Measurements from ENCODE around the gene KCTD19.

Gene KCTD19

GRCh38 chr16:67312719-67313118 is 13.8 kb downstream of the KCTD19 start:
- DNase-seq = no peak

GRCh38 chr16:67311607-67312488 is 14.7 kb downstream of the KCTD19 start:
- no peak for DNase-seq

GRCh38 chr16:67310561-67310960 is 16.0 kb downstream of the KCTD19 start:
- no peak for DNase-seq

- DNase-seq = no peak
Measured at GRCh38 chr16:67305216-67306071, 21.1 kb downstream of the KCTD19 start.

- no peak for DNase-seq
Measured at GRCh38 chr16:67304020-67304419, 22.5 kb downstream of the KCTD19 start.

- no peak for DNase-seq
Measured at GRCh38 chr16:67302970-67303369, 23.6 kb downstream of the KCTD19 start.

- DNase-seq = no peak
Measured at GRCh38 chr16:67302076-67302475, 24.5 kb downstream of the KCTD19 start.

- DNase-seq = no peak
Measured at GRCh38 chr16:67301080-67301782, 25.3 kb downstream of the KCTD19 start.

GRCh38 chr16:67299269-67299668 is 27.3 kb downstream of the KCTD19 start:
- DNase-seq = no peak

- DNase-seq = no peak
Measured at GRCh38 chr16:67298277-67298676, 28.3 kb downstream of the KCTD19 start.

- DNase-seq = no peak
Measured at GRCh38 chr16:67296420-67296819, 30.1 kb downstream of the KCTD19 start.

GRCh38 chr16:67294938-67295361 is 31.6 kb downstream of the KCTD19 start:
- no peak for DNase-seq

GRCh38 chr16:67294171-67294757 is 32.3 kb downstream of the KCTD19 start:
- DNase-seq = no peak

- DNase-seq = no peak
Measured at GRCh38 chr16:67291461-67291860, 35.1 kb downstream of the KCTD19 start.

- DNase-seq = no peak
Measured at GRCh38 chr16:67287960-67288359, 38.6 kb downstream of the KCTD19 start.

GRCh38 chr16:67286441-67287235 is 39.9 kb downstream of the KCTD19 start:
- no peak for DNase-seq

GRCh38 chr16:67284699-67285646 is 41.6 kb downstream of the KCTD19 start:
- DNase-seq = no peak

GRCh38 chr16:67283826-67284555 is 42.5 kb downstream of the KCTD19 start:
- no peak for DNase-seq

- DNase-seq = no peak
Measured at GRCh38 chr16:67283039-67283825, 43.3 kb downstream of the KCTD19 start.
